Measurements from ENCODE around the gene CDH4. TPM values are rescaled to one million over a fixed set of nuclear protein-coding genes. Genes with fewer than 3 reads are reported as not detected.

Gene CDH4
- total and polyA plus RNA-seq, 9 of the 15 experiments (the other 6 are each of a cell fraction or from before 2014, with no cell fraction given), result 0.04 TPM; not detected in 8

- TF ChIP-seq ZBTB11 (CRISPR knock-in tag; IDR thresholded peaks at IDR 0.05) (peak in 1 of 3 experiments; percentile 51; a peak in 2 of 6 replicates), CBFA2T2 (conservative IDR thresholded peaks at IDR 0.05) (peak; percentile 84), RFX5 (IDR thresholded peaks at IDR 0.05; ENCODE audit: low read depth, low read length) (no peak), HNRNPLL (IDR thresholded peaks at IDR 0.05; ENCODE audit: low read depth, low read length, poor library complexity, severe bottlenecking) (no peak), IRF9 (tag; IDR thresholded peaks at IDR 0.05) (no peak), ZNF449 (CRISPR knock-in tag; IDR thresholded peaks at IDR 0.05) (no peak), FIP1L1 (IDR thresholded peaks at IDR 0.05; ENCODE audit: low read depth, low read length, poor library complexity, severe bottlenecking) (no peak), ZNF277 (CRISPR knock-in tag; IDR thresholded peaks at IDR 0.05; ENCODE audit: borderline replicate concordance) (no peak), TAF1 (IDR thresholded peaks at IDR 0.05; ENCODE audit: control insufficient read depth, extremely low read depth, insufficient read depth, low read length, severe bottlenecking) (no peak), ZNF57 (CRISPR knock-in tag; IDR thresholded peaks at IDR 0.05) (no peak), ZNF239 (CRISPR knock-in tag; IDR thresholded peaks at IDR 0.05) (no peak), SETDB1 (IDR thresholded peaks at IDR 0.05; ENCODE audit: low read length) (no peak), BRD9 (IDR thresholded peaks at IDR 0.05; ENCODE audit: low read depth, partially characterized antibody) (no peak), SRSF7 (optimal IDR thresholded peaks at IDR 0.05; ENCODE audit: low read depth, low read length) (no peak), EP400 (IDR thresholded peaks at IDR 0.05) (no peak), POLR2A (conservative IDR thresholded peaks at IDR 0.05) (no peak), RFX7 (CRISPR knock-in tag; IDR thresholded peaks at IDR 0.05) (no peak)
- TF ChIP-seq, protein P1, sequence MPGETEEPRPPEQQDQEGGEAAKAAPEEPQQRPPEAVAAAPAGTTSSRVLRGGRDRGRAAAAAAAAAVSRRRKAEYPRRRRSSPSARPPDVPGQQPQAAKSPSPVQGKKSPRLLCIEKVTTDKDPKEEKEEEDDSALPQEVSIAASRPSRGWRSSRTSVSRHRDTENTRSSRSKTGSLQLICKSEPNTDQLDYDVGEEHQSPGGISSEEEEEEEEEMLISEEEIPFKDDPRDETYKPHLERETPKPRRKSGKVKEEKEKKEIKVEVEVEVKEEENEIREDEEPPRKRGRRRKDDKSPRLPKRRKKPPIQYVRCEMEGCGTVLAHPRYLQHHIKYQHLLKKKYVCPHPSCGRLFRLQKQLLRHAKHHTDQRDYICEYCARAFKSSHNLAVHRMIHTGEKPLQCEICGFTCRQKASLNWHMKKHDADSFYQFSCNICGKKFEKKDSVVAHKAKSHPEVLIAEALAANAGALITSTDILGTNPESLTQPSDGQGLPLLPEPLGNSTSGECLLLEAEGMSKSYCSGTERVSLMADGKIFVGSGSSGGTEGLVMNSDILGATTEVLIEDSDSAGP (CRISPR knock-in tag; IDR thresholded peaks at IDR 0.05), result no peak
Observed at GRCh38 chr20:61521687-61522420, 269.8 kb downstream of the CDH4 start (continued).
